C4-2B (cell line): Measurements from ENCODE around the gene SMIM14.

Experiments used
- CTCF ChIP-seq: fragments of 450-650 bp; conservative IDR thresholded peaks from 2 replicates; pipeline ENCODE4 v1.5.1; 2017; ENCODE audit warnings: mild to moderate bottlenecking
- ZFX ChIP-seq: fragments of 450-650 bp; IDR thresholded peaks from 2 replicates; pipeline ENCODE4 v1.6.1; 2017

- no peak for TF ChIP-seq CTCF
- no peak for TF ChIP-seq ZFX
Measured at GRCh38 chr4:39667706-39668105, 29.0 kb upstream of the SMIM14 start.
